ENCODE measurements around the gene KLHDC7B.

Gene KLHDC7B

DNA sequence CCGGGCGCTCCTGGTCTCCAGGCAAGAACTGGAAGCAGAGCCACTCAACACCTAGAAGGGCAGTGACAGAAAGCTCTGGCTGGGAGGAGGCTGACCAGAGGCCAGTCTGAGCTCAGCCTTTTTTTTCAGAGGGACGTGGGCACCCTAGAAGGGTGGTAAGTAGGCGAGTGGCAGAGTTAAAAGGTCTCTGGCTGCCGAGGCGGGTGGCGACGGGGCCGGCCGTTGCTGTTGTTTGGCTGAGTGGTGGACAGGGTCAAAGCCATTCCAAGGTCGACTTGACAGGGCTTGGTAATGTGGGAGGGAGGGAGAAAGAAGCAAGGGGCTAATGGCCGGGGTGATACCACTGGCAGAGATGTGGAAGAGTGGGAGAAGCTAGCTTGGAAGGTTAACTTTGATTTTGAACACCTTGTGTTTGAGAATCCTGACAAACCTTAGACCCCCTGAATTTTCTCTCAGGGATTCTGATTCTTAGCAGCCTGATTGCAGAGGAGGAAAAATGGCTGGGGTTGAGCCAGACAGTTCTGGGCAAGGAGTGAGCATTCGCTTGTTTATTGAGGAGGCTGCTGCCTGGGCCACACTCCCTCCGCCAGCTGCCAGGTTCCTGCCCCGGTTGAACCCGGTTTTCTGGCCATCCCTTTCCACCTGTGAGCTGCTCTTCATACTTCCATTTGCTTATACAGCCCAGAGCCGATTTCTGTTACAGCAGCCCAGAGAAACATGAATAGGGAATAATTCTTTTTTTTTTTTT lies 17.9 kb downstream of the KLHDC7B start:
- Mint-ChIP-seq H3K9me3 (no peaks in the 10 kb centered on the region), H3K27me3 (ENCODE audit: low read depth) (peaks cover 8% of the 10 kb centered on the region), H3K4me3 (peak overlapping the region; percentile 90), H3K36me3 (ENCODE audit: low read depth) (peaks cover 2% of the 10 kb centered on the region), H3K27ac (peak overlapping the region; percentile 79), H3K4me1 (ENCODE audit: low read depth) (peaks cover 17% of the 10 kb centered on the region)

GRCh38 chr22:50564289-50564688 lies 18.6 kb downstream of the KLHDC7B start:
- Mint-ChIP-seq H3K27me3 (ENCODE audit: low read depth) (peaks cover 8% of the 10 kb centered on the region), H3K36me3 (ENCODE audit: low read depth) (peaks cover 8% of the 10 kb centered on the region), H3K9me3 (no peaks in the 10 kb centered on the region), H3K4me3 (no peak overlapping the region), H3K27ac (no peak overlapping the region), H3K4me1 (ENCODE audit: low read depth) (peaks cover 17% of the 10 kb centered on the region)

DNA sequence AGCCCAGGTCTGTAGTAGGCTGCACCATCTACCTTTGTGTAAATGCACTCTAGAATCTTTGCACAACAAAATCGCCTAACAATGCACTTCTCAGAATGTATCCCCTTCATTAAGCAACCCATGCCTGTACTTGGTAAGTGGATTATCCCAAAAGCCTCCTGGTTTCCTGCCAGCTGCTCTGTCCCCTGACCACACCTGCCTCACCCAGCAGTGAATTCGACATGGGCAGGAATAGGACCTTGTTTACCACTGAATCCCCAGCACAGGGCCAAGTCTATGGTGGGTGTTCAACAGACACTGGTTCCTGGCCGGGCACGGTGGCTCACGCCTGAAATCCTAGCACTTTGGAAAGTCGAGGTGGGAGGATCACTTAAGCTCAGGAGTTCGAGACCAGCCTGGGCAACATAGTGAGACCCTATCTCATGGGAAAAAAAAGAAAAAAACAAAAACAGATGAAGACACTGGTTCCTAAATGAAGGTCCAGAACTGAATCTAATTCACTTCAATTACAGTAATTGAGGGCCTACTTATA lies 22.1 kb downstream of the KLHDC7B start:
- Mint-ChIP-seq H3K4me1 (ENCODE audit: low read depth) (peaks cover 8% of the 10 kb centered on the region), H3K27me3 (ENCODE audit: low read depth) (peaks cover 7% of the 10 kb centered on the region), H3K9me3 (no peaks in the 10 kb centered on the region), H3K4me3 (no peak overlapping the region), H3K36me3 (ENCODE audit: low read depth) (peaks cover 24% of the 10 kb centered on the region), H3K27ac (no peak overlapping the region)

GRCh38 chr22:50568626-50569025 lies 22.9 kb downstream of the KLHDC7B start:
- Mint-ChIP-seq H3K36me3 (ENCODE audit: low read depth) (peaks cover 24% of the 10 kb centered on the region), H3K27me3 (ENCODE audit: low read depth) (no peaks in the 10 kb centered on the region), H3K4me1 (ENCODE audit: low read depth) (no peaks in the 10 kb centered on the region), H3K9me3 (no peaks in the 10 kb centered on the region), H3K4me3 (no peak overlapping the region), H3K27ac (no peak overlapping the region)

- H3K36me3 Mint-ChIP-seq (ENCODE audit: low read depth) = peaks cover 24% of the 10 kb centered on the region
- H3K4me1 Mint-ChIP-seq (ENCODE audit: low read depth) = no peaks in the 10 kb centered on the region
- no peaks in the 10 kb centered on the region for H3K9me3 Mint-ChIP-seq
- H3K4me3 Mint-ChIP-seq = no peak overlapping the region
- H3K27me3 Mint-ChIP-seq (ENCODE audit: low read depth) = no peaks in the 10 kb centered on the region
- no peak overlapping the region for H3K27ac Mint-ChIP-seq
Observed at GRCh38 chr22:50569041-50569459, 23.4 kb downstream of the KLHDC7B start.

- H3K27ac Mint-ChIP-seq = no peak overlapping the region
- no peaks in the 10 kb centered on the region for H3K9me3 Mint-ChIP-seq
- no peaks in the 10 kb centered on the region for H3K27me3 Mint-ChIP-seq (ENCODE audit: low read depth)
- peaks cover 24% of the 10 kb centered on the region for H3K36me3 Mint-ChIP-seq (ENCODE audit: low read depth)
- no peaks in the 10 kb centered on the region for H3K4me1 Mint-ChIP-seq (ENCODE audit: low read depth)
- H3K4me3 Mint-ChIP-seq = no peak overlapping the region
Observed at GRCh38 chr22:50569896-50570535, 24.3 kb downstream of the KLHDC7B start.

DNA sequence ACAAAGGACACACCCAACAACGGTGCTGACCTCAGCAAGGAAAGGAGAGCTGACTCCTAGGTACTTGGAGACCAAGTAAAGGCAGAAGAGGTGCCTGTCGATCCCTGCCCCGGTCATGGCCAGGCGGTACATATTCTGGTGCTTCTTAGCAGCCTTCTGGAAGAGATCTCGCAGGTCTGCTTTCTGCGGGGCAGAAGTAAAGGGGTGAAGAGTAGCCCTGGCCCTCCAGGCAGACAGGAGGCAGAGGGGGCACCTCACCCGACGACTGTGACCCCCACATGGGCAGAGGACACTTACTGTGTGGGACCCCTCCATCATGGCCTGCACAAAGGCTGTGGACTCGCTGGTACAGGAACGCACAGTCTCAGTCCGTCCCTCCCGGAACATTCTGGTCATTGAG lies 25.2 kb downstream of the KLHDC7B start:
- peaks cover 24% of the 10 kb centered on the region for H3K36me3 Mint-ChIP-seq (ENCODE audit: low read depth)
- no peaks in the 10 kb centered on the region for H3K9me3 Mint-ChIP-seq
- no peaks in the 10 kb centered on the region for H3K4me1 Mint-ChIP-seq (ENCODE audit: low read depth)
- no peaks in the 10 kb centered on the region for H3K27me3 Mint-ChIP-seq (ENCODE audit: low read depth)
- H3K4me3 Mint-ChIP-seq = no peak overlapping the region
- H3K27ac Mint-ChIP-seq = no peak overlapping the region

GRCh38 chr22:50571264-50572175 lies 25.8 kb downstream of the KLHDC7B start:
- Mint-ChIP-seq H3K4me3 (no peak overlapping the region), H3K27ac (no peak overlapping the region), H3K36me3 (ENCODE audit: low read depth) (peaks cover 24% of the 10 kb centered on the region), H3K9me3 (no peaks in the 10 kb centered on the region), H3K27me3 (ENCODE audit: low read depth) (no peaks in the 10 kb centered on the region), H3K4me1 (ENCODE audit: low read depth) (no peaks in the 10 kb centered on the region)

GRCh38 chr22:50572965-50573364 lies 27.3 kb downstream of the KLHDC7B start:
- H3K4me3 Mint-ChIP-seq = no peak overlapping the region
- no peaks in the 10 kb centered on the region for H3K27me3 Mint-ChIP-seq (ENCODE audit: low read depth)
- H3K36me3 Mint-ChIP-seq (ENCODE audit: low read depth) = peaks cover 24% of the 10 kb centered on the region
- H3K4me1 Mint-ChIP-seq (ENCODE audit: low read depth) = peaks cover 3% of the 10 kb centered on the region
- H3K27ac Mint-ChIP-seq = no peak overlapping the region
- H3K9me3 Mint-ChIP-seq = no peaks in the 10 kb centered on the region

DNA sequence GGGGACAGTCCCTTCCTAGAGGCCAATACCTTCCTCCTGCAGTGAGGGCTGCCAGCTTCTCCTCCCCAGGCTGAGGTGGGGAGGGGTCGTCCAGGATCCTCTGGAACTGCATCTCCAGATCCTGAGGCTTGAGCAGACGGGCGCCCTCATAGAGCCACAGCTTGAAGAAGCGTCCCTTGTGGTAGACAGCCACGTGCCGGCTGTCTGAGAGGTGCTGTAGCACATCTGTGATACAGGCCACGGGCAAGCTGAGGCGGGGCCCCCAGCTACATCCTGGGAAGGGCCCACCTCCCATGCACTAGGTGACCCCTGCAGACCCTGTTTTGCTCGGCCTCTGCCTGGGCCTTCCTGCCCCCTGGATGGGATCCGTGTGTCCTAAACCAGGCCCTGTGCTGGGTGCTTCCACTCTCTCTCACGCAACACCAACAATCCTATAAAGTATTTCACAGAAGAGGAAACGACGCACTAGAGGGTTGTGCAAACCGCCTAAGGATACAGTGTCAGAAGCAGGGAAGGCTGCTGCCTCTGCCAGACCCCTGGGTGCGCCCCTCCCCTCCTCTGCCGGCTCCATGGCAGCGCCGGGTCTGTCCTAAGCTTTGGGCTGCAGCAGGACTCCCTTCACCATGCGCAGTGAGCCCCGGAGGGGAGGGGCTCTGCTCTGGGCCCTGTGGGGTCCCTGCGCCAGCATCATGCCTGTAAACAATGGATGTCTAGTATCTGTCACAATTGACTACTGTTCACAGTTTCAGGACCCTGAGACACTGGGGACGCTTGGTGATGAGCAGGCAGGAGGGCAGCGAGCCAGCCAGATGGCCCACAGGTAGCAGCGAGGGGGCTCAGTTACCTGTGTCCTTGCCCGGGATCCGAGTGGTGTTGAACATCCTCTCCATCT lies 28.0 kb downstream of the KLHDC7B start:
- Mint-ChIP-seq H3K27me3 (ENCODE audit: low read depth) (no peaks in the 10 kb centered on the region), H3K4me3 (no peak overlapping the region), H3K27ac (no peak overlapping the region), H3K36me3 (ENCODE audit: low read depth) (peaks cover 21% of the 10 kb centered on the region), H3K4me1 (ENCODE audit: low read depth) (peaks cover 3% of the 10 kb centered on the region), H3K9me3 (no peaks in the 10 kb centered on the region)

DNA sequence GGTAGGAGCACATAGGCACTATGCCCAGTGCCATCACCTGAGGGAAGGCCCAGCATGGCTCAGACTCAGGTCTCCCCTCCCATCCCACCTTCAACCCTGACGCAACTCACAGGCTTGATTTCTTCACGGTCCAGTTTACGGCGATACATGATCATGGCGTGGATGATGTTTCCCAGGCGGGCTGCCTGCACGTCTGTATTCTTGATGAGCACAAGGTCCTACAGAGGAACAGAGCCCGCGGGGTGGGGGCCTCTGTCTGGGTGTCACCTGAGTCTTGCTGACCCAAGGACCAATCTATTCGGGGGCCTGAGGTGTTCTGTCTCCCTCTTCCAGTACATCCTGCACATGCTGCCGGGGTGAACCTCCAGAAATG lies 28.7 kb downstream of the KLHDC7B start:
- peaks cover 16% of the 10 kb centered on the region for H3K36me3 Mint-ChIP-seq (ENCODE audit: low read depth)
- H3K9me3 Mint-ChIP-seq = no peaks in the 10 kb centered on the region

GRCh38 chr22:50575426-50575941 lies 29.8 kb downstream of the KLHDC7B start:
- Mint-ChIP-seq H3K27ac (no peak overlapping the region), H3K36me3 (ENCODE audit: low read depth) (peaks cover 16% of the 10 kb centered on the region), H3K4me3 (no peak overlapping the region), H3K9me3 (no peaks in the 10 kb centered on the region), H3K4me1 (ENCODE audit: low read depth) (peaks cover 13% of the 10 kb centered on the region), H3K27me3 (ENCODE audit: low read depth) (no peaks in the 10 kb centered on the region)

More for the DNA sequence above, 28.7 kb downstream of the KLHDC7B start:
- H3K27ac Mint-ChIP-seq = no peak overlapping the region
- H3K4me1 Mint-ChIP-seq (ENCODE audit: low read depth) = peaks cover 3% of the 10 kb centered on the region
- H3K27me3 Mint-ChIP-seq (ENCODE audit: low read depth) = no peaks in the 10 kb centered on the region
- no peak overlapping the region for H3K4me3 Mint-ChIP-seq

GRCh38 chr22:50576070-50576469 lies 30.4 kb downstream of the KLHDC7B start:
- Mint-ChIP-seq H3K27ac (peak overlapping the region; percentile 34), H3K36me3 (ENCODE audit: low read depth) (peaks cover 11% of the 10 kb centered on the region), H3K4me1 (ENCODE audit: low read depth) (peaks cover 14% of the 10 kb centered on the region)

More at GRCh38 chr22:50576070-50576469, 30.4 kb downstream of the KLHDC7B start:
- Mint-ChIP-seq H3K27me3 (ENCODE audit: low read depth) (no peaks in the 10 kb centered on the region), H3K4me3 (no peak overlapping the region), H3K9me3 (no peaks in the 10 kb centered on the region)

All from T-helper 1 cell treated with Interleukin-12 subunit alpha and Interleukin-12 subunit beta and Interleukin-4 antibody, amounts not matched to agents 30 μg/mL and 1 μg/mL, for 36 hours (primary cell).